Prostate gland (tissue), 2 donors: ENCODE results near the gene BSND. TPM values are rescaled to one million over a fixed set of nuclear protein-coding genes. Genes with fewer than 3 reads are reported as not detected.
"Not testable (repeated sequence)": the region's sequence is repeated elsewhere in the genome, so short reads cannot be mapped to it uniquely, and the experiment has no call there.

Source experiments
- DNase-seq: peaks from one replicate; pipeline ENCODE4 v3.0.0-alpha.2; 2019; ENCODE audit warnings: low spot score
- H3K27ac ChIP-seq, 2 donors: fragments of 200-600 bp; sonication (generic); 2 replicates each; pipeline ENCODE4 v1.5.1; 2017 to 2019
- H3K27me3 ChIP-seq: fragments of 200-600 bp; sonication (generic); replicated peaks from 2 replicates; pipeline ENCODE4 v1.5.1; 2019; ENCODE audit not compliant: insufficient read depth
- H3K36me3 ChIP-seq, 2 donors: fragments of 200-600 bp; sonication (generic); 1 replicate in 1 of 2; 2 replicates in 1 of 2; pipeline versions ENCODE4 v1.5.1 to v1.8.1; 2017 to 2019
- H3K4me1 ChIP-seq: fragments of 200-600 bp; sonication (generic); replicated peaks from 2 replicates; pipeline ENCODE4 v1.5.1; 2019
- H3K4me3 ChIP-seq, 2 donors: fragments of 200-600 bp; sonication (generic); 2 replicates each; pipeline ENCODE4 v1.5.1; 2017 to 2019
- H3K9me3 ChIP-seq: fragments of 200-600 bp; sonication (generic); 2 replicates; pipeline ENCODE4 v1.5.1; 2017
- POLR2A ChIP-seq: fragments of 450-650 bp; IDR thresholded peaks from one replicate; pipeline ENCODE4 v1.6.1; 2016; ENCODE audit warnings: antibody characterized with exemption, mild to moderate bottlenecking
- POLR2AphosphoS5 ChIP-seq: sonication (generic); formaldehyde crosslinking; IDR thresholded peaks from one replicate; pipeline ENCODE4 v1.6.1; 2017; ENCODE audit warnings: antibody characterized with exemption
- WGBS: methylation state at CpG from one replicate; pipeline ENCODE4 v1.1.5; 2018; 5-methylcytosine and 5-hydroxymethylcytosine counted together
- intact Hi-C: fragments of 100-400 bp; cut with DNase I; formaldehyde crosslinking; loops from one replicate; pipeline ENCODE4 v1.14.2; 2022
- total RNA-seq, 2 donors: library from RNA; depleted of rRNA; stranded (reverse); fragments of >200 nt; gene quantifications; one replicate each; pipeline ENCODE4 v1.1.0, GENCODE V29; 2016
- TF ChIP-seq, protein P1 (sequence below), 4 experiments: fragments of 200-600 bp in 2 of 4; fragments of 450-650 bp in 2 of 4; sonication (generic) in 2 of 4; IDR thresholded peaks; 1 replicate in 3 of 4; 2 replicates in 1 of 4; pipeline ENCODE4 v1.5.1; 2016 to 2019; ENCODE audit warnings: antibody characterized with exemption in 4 of 4, mild to moderate bottlenecking in 2 of 4, moderate library complexity in 2 of 4

Gene BSND
- total RNA-seq, 2 donors from 2014 or later: 0.11 TPM; not detected in 1

DNA sequence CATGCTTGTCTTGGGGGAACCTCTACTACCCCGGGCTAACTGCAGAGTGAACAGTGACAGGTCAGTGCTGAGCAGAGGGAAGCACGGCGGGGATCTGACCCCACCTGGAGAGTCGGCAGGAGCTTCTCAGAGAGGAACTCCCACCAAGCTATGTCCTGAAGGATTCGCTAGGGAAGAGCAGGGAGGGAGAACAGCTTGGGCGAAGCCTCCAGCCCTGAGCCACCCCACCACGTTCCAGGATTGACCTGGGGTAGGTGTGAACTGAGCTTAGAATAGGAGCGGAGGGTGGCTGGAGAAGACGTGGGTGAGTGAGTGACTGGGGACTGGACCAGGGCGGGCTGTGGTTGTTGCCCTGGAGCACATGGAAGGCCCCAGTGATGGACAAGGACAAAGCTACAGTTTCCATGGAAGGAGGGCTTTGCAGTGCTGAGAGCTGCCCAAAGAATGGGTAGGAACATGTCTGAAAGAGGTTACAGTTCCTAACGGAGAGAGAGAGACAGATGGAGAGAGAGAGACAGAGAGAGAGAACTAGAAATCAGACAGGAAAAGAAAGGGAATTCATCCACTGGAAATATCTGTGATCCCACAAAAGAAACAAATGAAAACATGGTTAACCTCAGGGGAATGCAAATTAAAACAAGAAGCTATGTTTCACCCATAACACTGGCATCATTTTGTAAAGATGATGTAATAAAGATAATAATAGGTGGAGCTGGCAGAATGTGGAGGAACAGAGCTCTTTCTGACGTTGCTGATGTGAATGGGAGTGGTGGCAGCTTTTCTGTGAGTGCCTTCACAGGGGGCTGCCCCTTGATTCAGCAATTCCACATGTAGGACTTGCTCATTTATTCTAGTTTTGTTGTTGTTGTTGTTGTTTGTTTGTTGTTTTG, 17.2 kb downstream of the BSND start:
- WGBS: 64% methylated on average over 12 of the region's 12 CpGs
- Histone ChIP-seq H3K9me3 (no peaks in the 10 kb centered on the region), H3K4me3 (no peak overlapping the region), H3K27ac (no peak overlapping the region), H3K36me3 (no peaks in the 10 kb centered on the region), H3K27me3 (no peaks in the 10 kb centered on the region), H3K4me1 (no peaks in the 10 kb centered on the region)
- intact Hi-C loops: no loop called here
- no peak for TF ChIP-seq POLR2AphosphoS5
- TF ChIP-seq POLR2A: no peak
- TF ChIP-seq, protein P1, sequence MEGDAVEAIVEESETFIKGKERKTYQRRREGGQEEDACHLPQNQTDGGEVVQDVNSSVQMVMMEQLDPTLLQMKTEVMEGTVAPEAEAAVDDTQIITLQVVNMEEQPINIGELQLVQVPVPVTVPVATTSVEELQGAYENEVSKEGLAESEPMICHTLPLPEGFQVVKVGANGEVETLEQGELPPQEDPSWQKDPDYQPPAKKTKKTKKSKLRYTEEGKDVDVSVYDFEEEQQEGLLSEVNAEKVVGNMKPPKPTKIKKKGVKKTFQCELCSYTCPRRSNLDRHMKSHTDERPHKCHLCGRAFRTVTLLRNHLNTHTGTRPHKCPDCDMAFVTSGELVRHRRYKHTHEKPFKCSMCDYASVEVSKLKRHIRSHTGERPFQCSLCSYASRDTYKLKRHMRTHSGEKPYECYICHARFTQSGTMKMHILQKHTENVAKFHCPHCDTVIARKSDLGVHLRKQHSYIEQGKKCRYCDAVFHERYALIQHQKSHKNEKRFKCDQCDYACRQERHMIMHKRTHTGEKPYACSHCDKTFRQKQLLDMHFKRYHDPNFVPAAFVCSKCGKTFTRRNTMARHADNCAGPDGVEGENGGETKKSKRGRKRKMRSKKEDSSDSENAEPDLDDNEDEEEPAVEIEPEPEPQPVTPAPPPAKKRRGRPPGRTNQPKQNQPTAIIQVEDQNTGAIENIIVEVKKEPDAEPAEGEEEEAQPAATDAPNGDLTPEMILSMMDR (IDR thresholded peaks at IDR 0.05): no peak
- DNase-seq: no peak

DNA sequence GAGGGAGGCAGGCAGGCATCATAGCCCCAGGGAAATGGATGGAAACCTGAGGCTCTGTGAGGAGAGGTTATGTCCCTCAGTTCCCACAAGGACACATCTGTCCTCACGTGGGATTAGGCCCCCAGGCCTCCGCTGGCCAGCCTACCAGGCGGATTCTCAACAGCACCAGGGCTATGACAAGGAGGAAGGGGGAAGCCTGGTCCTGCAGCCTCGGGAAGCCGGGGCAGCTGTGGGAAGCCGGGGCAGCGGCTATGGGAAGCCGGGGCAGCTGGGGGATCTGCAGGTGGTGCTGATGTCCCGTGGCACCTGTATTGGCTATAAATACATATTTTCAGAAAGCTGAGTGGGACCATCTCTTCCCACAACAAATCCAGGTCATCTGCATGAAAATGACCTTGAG, 19.7 kb downstream of the BSND start:
- Histone ChIP-seq H3K4me3 (no peak overlapping the region), H3K4me1 (no peaks in the 10 kb centered on the region), H3K27me3 (no peaks in the 10 kb centered on the region), H3K9me3 (no peaks in the 10 kb centered on the region), H3K27ac (no peak overlapping the region), H3K36me3 (no peaks in the 10 kb centered on the region)
- WGBS: 88% methylated on average over 9 of the region's 9 CpGs
- TF ChIP-seq, protein P1 (IDR thresholded peaks at IDR 0.05): no peak
- TF ChIP-seq POLR2AphosphoS5 (no peak), POLR2A (no peak)
- DNase-seq: no peak
- intact Hi-C loops: no loop called here

DNA sequence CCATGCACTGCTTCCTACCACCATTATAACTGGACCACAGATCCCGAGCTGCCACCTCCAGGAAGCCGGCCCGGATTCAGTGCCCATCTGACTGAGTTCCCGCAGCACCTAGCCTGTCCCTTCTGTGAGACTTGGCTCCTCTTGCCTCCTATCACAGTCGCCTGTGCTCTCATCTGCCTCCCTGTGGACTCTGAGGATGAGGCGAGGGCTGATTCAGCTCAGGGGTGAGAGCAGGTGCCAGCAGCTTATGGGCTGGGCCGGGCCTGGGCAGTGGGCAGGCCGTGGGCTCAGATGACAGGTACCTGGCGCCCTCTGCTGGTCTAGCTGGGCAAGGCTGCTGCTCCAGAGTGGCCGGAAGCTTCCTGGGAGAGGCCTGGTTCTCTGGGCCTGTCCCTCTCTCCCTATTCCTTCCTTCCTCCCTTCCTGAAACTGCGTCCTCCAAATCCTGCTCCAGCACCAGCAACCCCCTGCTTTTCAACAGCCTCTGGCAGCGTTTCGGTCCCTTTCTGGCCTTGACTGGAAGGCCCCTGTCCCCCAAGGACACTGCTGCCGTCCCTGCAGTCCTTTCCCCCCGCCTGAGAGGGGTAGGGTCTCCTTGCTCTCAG, 23.3 kb downstream of the BSND start:
- Histone ChIP-seq H3K27me3 (no peaks in the 10 kb centered on the region), H3K4me3 (no peak overlapping the region), H3K36me3 (no peaks in the 10 kb centered on the region), H3K9me3 (no peaks in the 10 kb centered on the region), H3K27ac (no peak overlapping the region), H3K4me1 (no peaks in the 10 kb centered on the region)
- intact Hi-C loops: no loop called here
- 45% methylated on average over 15 of the region's 15 CpGs for WGBS
- DNase-seq: peak; percentile 72
- TF ChIP-seq, protein P1 (IDR thresholded peaks at IDR 0.05): peak; percentile 44 to 91 (median 69)
- TF ChIP-seq POLR2AphosphoS5: no peak

DNA sequence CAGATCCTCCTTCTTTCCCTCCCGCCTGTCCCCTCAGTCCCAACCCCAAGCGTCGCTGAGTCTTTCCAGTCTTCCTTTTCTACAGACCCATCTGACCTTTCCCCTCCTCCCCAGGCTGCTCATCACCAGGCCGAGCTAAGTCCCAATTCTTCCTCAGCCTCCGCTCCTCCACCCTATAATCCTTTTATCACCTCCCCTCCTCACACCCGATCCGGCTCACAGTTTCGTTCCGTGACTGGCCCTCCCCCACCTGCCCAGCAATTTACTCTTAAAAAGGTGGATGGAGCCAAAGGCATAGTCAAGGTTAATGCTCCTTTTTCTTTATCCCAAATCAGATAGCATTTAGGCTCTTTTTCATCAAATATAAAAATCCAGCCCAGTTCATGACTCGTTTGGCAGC, 25.4 kb downstream of the BSND start:
- intact Hi-C loops, H3K36me3 ChIP-seq, H3K9me3 ChIP-seq, H3K27ac ChIP-seq, DNase-seq, H3K4me1 ChIP-seq, H3K27me3 ChIP-seq, H3K4me3 ChIP-seq: not testable (repeated sequence)
- 68% methylated on average over 10 of the region's 10 CpGs for WGBS

DNA sequence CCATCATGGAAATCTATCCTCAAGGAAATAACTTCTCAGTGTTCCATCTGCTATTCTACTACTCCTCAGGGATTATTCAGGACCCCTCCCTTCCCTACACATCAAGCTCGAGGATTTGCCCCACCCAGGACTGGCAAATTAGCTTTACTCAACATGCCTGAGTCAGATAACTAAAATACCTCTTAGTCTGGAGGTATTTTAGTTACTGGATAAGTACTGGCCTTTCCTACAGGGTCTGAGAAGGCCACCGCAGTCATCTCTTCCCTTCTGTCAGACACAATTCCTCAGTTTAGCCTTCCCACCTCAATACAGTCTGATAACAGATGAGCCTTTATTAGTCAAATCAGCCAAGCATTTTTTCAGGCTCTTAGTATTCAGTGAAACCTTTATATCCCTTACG, 27.9 kb downstream of the BSND start:
- DNase-seq, intact Hi-C loops, H3K9me3 ChIP-seq, H3K4me1 ChIP-seq, H3K4me3 ChIP-seq, H3K36me3 ChIP-seq, H3K27ac ChIP-seq, H3K27me3 ChIP-seq: not testable (repeated sequence)
- WGBS: 84% methylated on average over 3 of the region's 3 CpGs

DNA sequence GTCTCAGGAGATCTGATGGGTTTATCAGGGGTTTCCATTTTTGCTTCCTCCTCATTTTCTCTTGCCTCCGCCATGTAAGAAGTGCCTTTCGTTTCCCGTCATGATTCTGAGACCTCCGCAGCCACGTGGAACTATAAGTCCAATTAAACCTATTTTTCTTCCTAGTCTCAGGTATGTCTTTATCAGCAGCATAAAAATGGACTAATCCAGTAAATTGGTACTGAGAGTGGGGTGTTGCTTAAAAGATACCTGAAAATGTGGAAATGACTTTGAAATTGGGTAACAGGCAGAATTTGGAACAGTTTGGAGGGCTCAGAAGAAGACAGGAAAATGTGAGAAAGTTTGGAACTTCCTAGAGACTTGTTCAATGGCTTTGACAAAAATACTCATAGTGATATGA, 32.4 kb downstream of the BSND start:
- H3K4me1 ChIP-seq, H3K4me3 ChIP-seq, H3K27me3 ChIP-seq, H3K36me3 ChIP-seq, intact Hi-C loops, H3K27ac ChIP-seq, DNase-seq, H3K9me3 ChIP-seq: not testable (repeated sequence)
- WGBS: 95% methylated on average over 5 of the region's 5 CpGs
